8988T (cell line): ENCODE data around the gene GPC6.

Experiments
- DNase-seq: peaks from one replicate; pipeline ENCODE4 v3.0.0; 2011

The GPC6 gene

GRCh38 chr13:93325303-93326233, 99.0 kb downstream of the GPC6 start:
- DNase-seq = no peak

DNA sequence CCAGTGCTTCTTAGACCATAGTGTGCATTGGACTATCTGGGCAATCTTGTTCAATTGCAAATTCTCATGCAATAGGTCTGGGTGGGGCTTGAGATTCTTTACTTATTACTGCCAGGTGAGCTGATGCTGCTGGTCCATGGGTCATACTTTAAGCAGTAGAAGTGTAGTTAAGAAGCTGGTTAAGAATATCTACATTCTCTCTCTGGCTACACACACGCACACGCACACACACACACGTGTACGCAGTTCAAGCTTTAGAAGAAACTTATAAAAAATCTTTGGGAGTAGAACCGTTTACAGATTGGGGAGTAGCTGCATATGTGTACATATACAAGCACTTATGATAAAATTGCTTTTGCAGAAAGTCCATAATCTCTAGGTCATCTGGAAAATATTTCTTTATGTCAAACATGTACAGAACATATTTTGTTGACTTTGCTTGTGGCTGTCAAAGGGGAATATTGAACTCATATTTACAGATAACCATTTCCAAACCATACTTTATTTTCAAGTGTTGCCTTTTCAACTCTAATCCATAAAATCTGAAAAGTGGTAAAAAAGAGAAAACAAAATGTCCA, 99.7 kb downstream of the GPC6 start:
- DNase-seq = no peak

DNA sequence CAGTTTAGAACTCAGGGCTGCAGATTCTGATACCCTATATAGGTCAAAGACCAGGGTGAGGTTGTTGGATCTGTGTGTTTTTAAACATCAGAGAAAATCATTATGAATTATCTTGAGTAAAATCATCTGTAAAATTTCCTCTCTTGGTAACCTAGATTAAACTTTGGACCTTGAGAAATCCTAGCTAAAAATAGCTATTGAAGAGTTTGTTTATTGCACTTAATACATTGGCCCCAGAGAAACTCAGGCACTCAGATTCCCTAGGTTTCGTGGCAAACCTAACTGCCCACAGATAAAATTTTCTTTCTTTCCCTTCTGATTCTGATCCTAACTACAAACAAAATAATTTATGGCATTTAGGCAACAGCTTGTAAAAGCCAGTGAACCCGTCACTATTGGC, 102.3 kb downstream of the GPC6 start:
- no peak for DNase-seq

GRCh38 chr13:93336728-93337127, 110.1 kb downstream of the GPC6 start:
- no peak for DNase-seq

- no peak for DNase-seq
Measured at GRCh38 chr13:93338030-93338429, 111.4 kb downstream of the GPC6 start.

GRCh38 chr13:93338906-93339305, 112.3 kb downstream of the GPC6 start:
- DNase-seq = no peak

- DNase-seq = no peak
Measured at GRCh38 chr13:93339550-93339949, 112.9 kb downstream of the GPC6 start.

DNA sequence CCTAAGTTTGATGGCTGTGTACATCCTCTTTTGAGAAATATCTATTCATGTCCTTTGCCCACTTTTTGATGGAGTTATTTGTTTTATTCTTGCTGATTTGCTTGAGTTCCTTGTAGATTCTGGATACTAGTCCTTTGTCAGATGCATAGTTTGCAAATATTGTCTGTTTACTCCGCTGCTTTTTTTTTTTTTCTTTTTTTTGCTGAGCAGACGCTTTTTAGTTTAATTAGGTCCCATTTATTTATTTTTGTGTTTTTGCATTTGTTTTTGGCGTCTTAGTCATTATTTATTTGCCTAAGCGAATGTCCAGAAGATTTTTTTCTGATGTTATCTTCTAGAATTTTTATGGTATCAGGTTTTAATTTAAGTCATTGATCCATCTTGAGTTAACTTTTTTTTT, 114.9 kb downstream of the GPC6 start:
- DNase-seq = no peak

GRCh38 chr13:93343097-93343496, 116.5 kb downstream of the GPC6 start:
- DNase-seq = no peak

GRCh38 chr13:93344048-93344705, 117.6 kb downstream of the GPC6 start:
- DNase-seq = no peak

GRCh38 chr13:93345024-93345423, 118.4 kb downstream of the GPC6 start:
- no peak for DNase-seq

- no peak for DNase-seq
Measured at GRCh38 chr13:93345770-93346169, 119.2 kb downstream of the GPC6 start.

GRCh38 chr13:93352616-93353015, 126.0 kb downstream of the GPC6 start:
- no peak for DNase-seq

GRCh38 chr13:93355094-93355493, 128.5 kb downstream of the GPC6 start:
- no peak for DNase-seq

DNA sequence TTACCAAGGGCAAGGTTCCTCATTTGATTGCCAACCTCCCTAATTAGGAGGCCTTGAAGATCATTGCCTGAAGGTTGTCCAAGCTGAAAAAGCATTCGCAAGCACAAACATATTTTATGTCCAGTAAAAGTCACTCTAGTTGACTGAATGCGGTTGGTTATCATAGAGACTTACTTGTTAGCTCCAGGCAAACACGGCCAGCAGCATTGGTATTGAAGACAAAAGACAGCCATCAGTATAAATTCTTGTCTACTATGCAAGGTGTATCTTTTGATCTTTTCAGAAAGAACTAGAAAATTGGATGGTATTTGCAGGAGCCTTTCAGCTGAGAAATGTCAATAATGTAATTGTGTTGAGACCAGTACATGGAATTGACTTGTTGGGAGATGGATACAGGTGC, 129.9 kb downstream of the GPC6 start:
- no peak for DNase-seq

GRCh38 chr13:93360021-93360420, 133.4 kb downstream of the GPC6 start:
- no peak for DNase-seq

DNA sequence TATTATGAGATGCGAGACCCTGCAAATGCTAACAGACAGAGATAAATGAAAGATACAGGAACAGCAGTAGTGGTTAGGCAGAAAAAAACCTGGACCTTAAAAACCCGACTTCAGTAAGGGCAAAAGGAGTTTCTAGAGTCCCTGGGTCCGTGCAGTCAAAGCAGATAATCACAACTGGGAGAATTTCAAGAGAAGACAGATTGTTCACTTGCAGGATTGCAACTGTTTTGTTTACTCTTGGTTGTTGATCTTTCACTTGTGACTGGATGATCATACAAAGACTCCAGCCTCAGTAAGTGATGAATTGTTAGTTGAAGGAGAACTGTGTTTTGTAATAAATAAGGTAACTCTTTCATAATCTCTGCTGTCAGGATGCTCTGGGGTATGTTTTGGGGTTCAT, 135.1 kb downstream of the GPC6 start:
- DNase-seq = no peak

GRCh38 chr13:93364166-93364565, 137.6 kb downstream of the GPC6 start:
- DNase-seq = no peak

- DNase-seq = no peak
Measured at GRCh38 chr13:93368296-93368695, 141.7 kb downstream of the GPC6 start.

DNA sequence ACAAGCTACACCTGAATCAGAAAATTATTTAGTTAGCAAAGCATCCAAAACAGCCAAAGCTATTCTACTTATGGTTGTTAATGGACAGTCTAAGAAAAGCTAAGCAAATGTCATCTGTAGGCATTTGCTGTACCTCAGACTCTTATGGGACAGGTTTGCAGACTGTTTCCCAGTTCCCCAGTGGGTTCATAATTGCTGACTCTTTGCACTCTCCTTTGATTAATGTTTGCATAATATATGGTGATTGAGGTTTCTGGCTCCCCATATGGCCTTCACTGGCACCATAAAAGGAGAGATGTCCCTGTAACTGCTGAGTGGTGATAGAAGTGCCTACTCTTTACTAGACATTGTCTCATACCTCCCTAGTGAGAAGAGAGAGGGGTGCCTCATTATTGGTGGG, 142.1 kb downstream of the GPC6 start:
- DNase-seq = no peak

DNA sequence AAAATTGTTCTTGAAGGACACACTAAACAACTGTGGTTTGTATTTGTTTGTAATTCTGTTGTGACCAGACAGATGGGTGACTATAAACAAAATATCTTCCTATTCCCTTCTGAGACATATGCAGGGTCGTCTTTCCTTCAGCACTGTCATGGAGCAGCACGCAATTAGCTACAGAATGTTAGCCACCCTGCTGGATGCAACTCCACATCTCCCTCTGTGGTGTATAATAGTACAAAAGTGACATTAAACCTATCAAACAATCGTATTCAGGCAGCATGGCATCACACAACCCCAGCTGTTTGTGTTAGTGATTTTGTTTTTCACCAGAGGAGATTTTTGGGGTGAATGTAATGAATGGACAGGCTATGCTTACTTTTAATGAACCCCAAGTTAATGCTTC, 146.2 kb downstream of the GPC6 start:
- no peak for DNase-seq

- DNase-seq = no peak
Measured at GRCh38 chr13:93375491-93375890, 148.9 kb downstream of the GPC6 start.

- DNase-seq = no peak
Measured at GRCh38 chr13:93377196-93377595, 150.6 kb downstream of the GPC6 start.

DNA sequence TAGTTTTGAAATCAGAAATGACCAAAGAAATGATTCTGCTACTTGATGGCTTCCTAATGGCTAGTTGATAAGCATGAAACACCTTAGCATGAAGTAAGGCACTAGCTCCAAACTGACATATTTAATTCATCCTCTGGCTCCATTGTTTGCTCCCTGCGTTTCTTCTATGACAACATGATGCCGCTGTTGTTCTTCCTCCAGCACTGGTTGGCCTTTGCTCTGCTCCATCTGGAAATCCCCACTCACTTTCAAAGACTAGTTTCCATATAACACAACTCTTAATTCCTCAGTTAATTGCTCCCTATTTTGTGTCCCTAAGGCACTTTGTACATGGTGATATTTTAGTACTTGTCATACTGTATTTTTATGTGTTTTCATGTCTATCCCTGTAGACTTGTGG, 151.6 kb downstream of the GPC6 start:
- no peak for DNase-seq
